GM12801 (cell line): Measurements from ENCODE around the gene TMEM252.

ENCODE experiments used
- TF ChIP-seq, protein P1 (sequence below): IDR thresholded peaks from one replicate; pipeline ENCODE4 v1.5.1; 2011; ENCODE audit warnings: control low read depth; ENCODE audit not compliant: insufficient read length; ENCODE audit errors: extremely low read depth

TMEM252 gene, protein sequence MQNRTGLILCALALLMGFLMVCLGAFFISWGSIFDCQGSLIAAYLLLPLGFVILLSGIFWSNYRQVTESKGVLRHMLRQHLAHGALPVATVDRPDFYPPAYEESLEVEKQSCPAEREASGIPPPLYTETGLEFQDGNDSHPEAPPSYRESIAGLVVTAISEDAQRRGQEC

DNA sequence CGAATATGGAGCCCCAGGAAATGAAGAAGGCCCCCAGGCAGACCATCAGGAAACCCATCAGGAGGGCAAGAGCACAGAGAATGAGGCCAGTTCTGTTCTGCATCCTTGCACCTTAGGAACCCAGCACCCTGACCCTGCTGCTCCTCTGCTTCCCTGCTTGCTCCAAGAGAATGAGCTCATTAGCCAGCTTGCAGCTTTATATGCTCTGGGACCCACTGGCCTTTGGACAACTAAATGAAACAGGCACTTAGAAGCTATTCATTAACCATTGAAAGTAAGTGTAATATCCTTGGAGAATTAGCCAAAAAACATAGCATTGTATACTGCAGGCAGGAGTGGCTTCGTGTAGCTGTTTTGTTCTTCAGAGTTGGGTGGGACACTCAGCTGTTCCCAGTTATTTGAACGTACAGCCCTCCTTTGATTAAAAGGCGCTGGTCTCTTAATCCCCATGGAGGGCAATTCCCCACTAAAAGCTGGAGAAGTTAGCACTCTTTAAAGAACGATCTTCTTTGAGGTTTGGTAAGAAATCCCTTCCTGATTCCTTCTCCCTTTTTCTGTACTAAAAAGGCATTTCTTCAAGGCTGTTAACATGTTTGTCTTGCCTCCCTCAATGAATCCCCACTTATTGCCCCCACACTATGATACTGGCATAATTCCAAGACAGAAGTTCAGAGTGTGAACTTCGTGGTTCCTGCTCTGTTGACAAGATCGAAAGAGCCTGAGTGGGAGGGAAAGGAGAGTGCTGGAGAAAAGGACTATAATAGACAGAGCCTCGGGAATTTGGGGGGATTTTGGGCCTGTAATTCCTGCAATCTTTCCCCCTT is at the start of gene TMEM252:
Gene TMEM252, minus strand, starts transcription at position 172 of the 824 bp plus-strand sequence. Its CDS starts 69 bp downstream, at position 103.
- TF ChIP-seq, protein P1, sequence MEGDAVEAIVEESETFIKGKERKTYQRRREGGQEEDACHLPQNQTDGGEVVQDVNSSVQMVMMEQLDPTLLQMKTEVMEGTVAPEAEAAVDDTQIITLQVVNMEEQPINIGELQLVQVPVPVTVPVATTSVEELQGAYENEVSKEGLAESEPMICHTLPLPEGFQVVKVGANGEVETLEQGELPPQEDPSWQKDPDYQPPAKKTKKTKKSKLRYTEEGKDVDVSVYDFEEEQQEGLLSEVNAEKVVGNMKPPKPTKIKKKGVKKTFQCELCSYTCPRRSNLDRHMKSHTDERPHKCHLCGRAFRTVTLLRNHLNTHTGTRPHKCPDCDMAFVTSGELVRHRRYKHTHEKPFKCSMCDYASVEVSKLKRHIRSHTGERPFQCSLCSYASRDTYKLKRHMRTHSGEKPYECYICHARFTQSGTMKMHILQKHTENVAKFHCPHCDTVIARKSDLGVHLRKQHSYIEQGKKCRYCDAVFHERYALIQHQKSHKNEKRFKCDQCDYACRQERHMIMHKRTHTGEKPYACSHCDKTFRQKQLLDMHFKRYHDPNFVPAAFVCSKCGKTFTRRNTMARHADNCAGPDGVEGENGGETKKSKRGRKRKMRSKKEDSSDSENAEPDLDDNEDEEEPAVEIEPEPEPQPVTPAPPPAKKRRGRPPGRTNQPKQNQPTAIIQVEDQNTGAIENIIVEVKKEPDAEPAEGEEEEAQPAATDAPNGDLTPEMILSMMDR, result no peak

DNA sequence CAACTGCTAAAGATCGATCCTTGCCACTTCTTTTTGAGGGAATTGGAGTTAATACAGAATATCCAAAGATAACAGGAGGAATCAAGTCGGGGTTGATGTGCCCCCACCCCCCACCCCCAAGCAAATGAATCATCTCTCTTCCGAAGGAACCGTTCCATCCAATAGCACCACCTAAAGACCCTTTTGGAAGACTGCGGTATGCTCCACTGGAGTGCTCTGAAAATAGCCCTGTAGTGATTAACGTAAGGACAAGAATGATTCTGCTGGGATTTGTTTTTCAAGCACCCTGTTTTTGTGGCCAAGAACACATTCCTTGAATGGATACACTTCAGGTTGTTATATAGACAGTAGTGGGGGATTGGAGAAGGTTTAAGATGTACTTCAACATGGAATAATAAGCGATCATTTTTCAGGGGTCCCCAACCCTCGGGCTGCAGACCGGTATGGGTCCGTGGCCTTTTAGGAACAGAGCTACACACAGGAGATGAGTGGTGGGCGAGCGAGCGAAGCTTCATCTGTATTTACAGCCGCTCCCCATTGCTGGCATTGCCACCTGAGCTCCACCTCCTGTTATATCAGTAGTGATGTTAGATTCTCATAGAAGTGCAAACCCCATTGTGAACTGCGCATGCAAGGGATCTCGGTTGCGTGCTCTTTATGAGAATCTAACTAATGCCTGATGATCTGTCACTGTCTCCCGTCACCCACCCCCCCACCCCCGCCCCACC is 44.5 kb upstream of the TMEM252 start:
- TF ChIP-seq, protein P1, result no peak

DNA sequence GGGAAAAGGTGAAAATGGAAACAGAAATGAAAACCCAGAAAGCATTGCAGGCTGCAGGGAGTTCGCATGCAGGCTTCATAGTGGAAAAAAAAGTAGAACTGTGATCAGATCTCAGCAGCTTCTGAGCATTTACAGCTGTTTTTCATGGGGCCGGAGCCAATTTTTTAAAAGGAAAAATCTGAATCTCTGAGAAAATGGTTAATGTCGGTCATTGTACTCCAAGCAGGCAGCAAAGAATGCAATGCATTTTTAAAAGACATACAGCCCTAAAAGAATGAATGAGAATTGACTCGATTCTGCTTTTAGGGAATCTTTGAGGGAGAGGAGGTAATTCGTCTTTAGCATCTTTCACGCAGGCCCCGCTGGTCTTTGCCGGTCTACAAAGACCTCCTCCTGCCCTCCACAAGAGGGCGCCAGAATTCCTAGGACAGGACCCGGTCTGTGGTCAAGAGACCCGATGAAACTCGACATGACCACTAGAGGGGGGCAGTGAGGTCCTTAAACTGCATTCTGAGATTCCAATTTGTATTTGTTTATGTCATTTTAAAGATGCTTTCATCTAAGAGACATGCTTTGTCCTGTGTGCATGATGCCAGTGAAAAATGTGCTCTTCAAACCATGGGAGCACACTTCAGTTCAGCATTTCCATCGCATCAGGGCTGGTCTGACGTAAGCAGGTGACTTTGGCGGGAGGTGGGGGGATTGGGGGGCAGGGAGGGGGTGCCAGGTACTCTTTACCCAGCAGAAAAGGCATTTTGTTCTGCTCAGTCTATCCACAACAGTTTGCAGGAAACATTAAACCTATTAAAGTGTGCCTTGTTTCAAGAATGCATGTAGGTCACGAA is 43.7 kb upstream of the TMEM252 start:
- TF ChIP-seq, protein P1, result peak; percentile 91

DNA sequence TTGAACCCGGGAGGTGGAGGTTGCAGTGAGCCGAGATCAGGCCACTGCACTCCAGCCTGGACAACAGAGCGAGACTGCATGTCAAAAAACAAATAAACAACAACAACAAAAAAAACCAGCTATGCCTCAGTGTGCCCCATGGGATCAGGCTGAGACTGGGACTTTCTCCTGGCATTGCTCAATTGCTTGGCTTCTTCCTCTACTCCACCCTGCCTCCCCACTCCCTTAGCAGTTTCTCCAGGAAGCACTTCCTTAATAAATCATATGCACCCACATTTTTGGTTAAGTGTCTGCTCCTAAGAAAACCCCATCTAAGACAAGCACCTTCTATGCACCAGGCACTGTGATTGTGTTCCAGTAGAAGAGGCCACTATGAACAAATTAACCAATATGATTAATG is 41.0 kb upstream of the TMEM252 start:
- TF ChIP-seq, protein P1, result no peak

DNA sequence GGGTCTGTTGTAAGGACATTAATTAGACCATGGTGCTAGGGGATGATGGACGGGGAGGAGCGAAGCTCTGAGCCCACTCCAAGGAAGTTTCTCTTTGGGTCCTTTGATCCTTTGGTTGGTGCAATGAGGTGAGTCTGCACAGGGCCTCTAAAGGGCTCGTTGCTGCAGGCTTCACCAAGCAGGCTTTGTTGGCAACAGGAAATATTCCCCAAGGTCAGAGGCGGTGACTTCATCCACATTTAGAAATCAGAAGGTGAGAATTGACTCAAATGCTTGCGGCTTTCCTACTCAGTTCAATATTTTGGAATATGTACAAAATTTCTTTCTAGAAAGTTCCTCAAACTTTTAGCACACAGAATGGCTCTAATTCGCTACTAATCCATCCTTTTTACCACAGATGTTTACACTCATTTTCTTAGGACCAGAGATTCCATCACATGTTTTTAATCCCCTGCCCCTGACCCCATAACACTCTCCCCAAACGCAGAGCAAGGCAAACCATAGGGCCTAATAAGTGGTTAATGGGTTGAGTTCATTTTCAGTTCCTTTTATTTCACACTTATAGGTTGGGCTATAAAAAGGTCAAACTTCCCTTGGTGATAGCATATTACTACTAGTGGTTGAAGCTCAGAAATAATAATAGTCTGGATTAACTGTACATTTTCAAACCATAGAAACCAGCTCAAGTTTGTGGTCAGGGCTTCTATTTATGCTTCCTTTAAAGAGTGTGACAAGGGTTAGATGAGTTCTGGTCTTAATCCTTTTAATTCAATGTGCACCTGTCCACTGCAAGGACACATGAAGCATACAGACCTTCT is 37.3 kb upstream of the TMEM252 start:
- TF ChIP-seq, protein P1, result no peak

DNA sequence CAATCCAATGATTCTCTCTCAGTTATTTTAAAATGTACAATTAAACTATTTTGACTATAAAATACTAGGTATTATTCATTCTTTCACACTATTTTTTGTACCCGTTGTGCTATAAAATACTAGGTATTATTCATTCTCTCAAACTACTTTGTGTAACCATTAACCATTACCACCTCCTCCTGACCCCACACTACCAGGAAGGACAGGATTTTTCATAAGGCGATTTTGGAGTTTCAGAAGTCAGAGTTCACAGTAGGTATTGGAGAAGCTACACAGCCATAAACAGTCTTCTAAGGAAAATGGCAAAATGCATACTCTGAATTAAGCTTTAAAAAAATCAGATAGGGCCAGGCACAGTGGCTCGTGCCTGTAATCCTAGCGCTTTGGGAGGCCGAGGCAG is 35.1 kb upstream of the TMEM252 start:
- TF ChIP-seq, protein P1, result no peak
